Hematopoietic multipotent progenitor cell treated with erythropoietin and hydrocortisone succinate and interleukin-3 and kit ligand, for 15 days (in vitro differentiated cells): ENCODE measurements around the gene MCRIP1.

ENCODE experiments used
- DNase-seq: peaks from one replicate; pipeline ENCODE4 v3.0.0-alpha.2; 2015; ENCODE audit warnings: low spot score

MCRIP1 gene

DNA sequence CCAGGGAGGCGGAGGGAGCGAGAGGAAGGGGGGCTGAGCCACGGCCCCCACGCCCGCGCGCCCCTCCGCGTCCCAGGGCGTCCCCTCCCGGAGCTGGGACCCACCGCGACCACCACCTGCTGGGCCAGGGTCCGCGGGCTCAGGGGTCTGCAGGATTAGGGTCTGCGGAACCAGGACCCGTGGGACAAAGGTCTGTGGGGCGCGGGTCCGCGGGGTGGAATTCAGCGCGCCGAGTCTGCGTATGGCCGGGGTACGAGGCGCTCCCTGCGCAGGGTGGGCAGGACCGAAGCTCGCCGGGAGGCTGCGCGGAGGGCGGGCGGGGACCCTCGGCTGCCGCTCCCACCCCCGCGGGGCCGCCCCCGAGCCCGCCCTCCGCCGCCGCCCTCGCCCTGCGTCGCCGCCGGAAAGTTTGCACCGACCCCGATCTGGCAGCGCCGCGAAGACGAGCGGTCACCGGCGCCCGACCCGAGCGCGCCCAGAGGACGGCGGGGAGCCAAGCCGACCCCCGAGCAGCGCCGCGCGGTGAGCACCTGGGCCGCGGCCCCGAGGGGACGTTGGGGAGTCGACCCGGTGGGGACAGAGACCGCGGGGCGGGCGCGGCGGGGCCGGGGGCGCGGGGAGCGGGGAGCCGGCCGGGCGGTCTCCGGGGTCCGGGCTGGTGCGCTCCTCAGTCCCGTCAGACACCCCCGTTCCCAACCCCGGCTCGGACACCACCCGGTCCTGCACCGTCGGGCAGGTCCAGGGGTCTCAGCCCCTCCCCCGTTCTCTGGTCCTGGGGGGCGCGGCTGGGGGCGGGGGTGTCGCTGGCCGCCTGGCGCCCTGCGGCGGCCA, 29.1 kb downstream of the MCRIP1 start, which contains the start of gene GCGR:
GCGR (plus strand) TSS at position 423 of the 831 bp plus-strand sequence. CDS start 4,869 bp downstream, outside the sequence.
- no peak for DNase-seq

GRCh38 chr17:81802856-81803643, 30.0 kb downstream of the MCRIP1 start:
- no peak for DNase-seq

GRCh38 chr17:81802048-81802758, 30.9 kb downstream of the MCRIP1 start:
- no peak for DNase-seq

GRCh38 chr17:81801327-81801726, 31.8 kb downstream of the MCRIP1 start:
- no peak for DNase-seq

GRCh38 chr17:81794509-81794908, 38.6 kb downstream of the MCRIP1 start:
- no peak for DNase-seq

GRCh38 chr17:81794074-81794476, 39.0 kb downstream of the MCRIP1 start:
- DNase-seq, result no peak

DNA sequence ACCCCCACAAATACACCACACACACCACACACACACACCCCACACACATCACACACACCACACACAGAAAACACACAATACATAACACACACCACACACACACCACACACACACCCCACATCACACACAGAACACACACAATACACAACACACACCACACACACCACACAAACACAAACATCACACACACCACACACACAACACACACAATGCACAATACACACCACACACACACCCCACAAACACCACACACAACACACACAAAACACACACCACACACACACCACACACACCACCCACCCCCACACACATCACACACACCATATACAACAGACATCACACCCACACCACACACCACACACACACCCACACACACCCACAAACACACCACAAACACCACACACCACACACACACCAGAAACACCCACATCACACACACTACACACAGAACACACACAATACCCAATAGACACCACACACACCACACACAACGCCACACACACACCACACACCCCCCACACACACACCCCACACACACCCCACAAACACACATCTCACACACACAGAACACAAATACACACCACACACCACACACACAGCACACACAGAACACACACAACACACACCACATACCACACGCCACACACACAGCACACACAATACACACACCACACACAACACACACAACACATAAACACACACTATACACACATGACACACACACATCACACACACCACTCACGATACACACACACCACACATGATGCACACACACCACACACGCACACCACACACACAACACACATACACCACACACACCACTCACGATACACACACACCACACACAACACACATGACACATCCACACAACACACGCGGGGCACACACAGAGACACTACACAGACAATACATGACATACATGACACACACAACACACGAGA, 40.1 kb downstream of the MCRIP1 start:
- DNase-seq, result no peak
